Breast epithelium (tissue), 4 donors: ENCODE results near the gene IQUB. TPM values are rescaled to one million over a fixed set of nuclear protein-coding genes. Genes with fewer than 3 reads are reported as not detected.
"Not testable (repeated sequence)": the region's sequence is repeated elsewhere in the genome, so short reads cannot be mapped to it uniquely, and the experiment has no call there.

ENCODE experiments used
- DNase-seq, 2 donors: peaks; one replicate each; pipeline ENCODE4 v3.0.0-alpha.2; 2019; ENCODE audit warnings: low spot score in 2 of 2
- H3K27ac ChIP-seq, 2 donors: fragments of 200-600 bp; sonication (generic) in 1 of 2; one replicate each; pipeline ENCODE4 v1.5.1; 2016 to 2019; ENCODE audit warnings: mild to moderate bottlenecking in 1 of 2
- H3K27me3 ChIP-seq, 2 donors: fragments of 200-600 bp; sonication (generic) in 1 of 2; one replicate each; pipeline versions ENCODE4 v1.5.1 to v1.6.0; 2017 to 2019; ENCODE audit warnings: control low read depth in 1 of 2, mild to moderate bottlenecking in 1 of 2
- H3K36me3 ChIP-seq: fragments of 200-600 bp; one replicate; pipeline ENCODE4 v1.5.1; 2019
- H3K4me1 ChIP-seq, 2 donors: fragments of 200-600 bp; sonication (generic); one replicate each; pipeline ENCODE4 v1.5.1; 2016 to 2019; ENCODE audit warnings: control low read depth in 1 of 2
- H3K4me3 ChIP-seq, 3 donors: fragments of 200-600 bp; sonication (generic); 1 replicate in 2 of 3; 2 replicates in 1 of 3; pipeline ENCODE4 v1.5.1; 2016 to 2019; ENCODE audit warnings: mild to moderate bottlenecking in 3 of 3, moderate library complexity in 2 of 3
- H3K9me3 ChIP-seq, 2 donors: fragments of 200-600 bp; sonication (generic) in 1 of 2; one replicate each; pipeline ENCODE4 v1.5.1; 2016 to 2019; ENCODE audit warnings: control low read depth in 1 of 2
- POLR2A ChIP-seq: fragments of 450-650 bp; IDR thresholded peaks from one replicate; pipeline ENCODE4 v1.6.1; 2016; ENCODE audit warnings: antibody characterized with exemption, mild to moderate bottlenecking, moderate library complexity
- POLR2AphosphoS5 ChIP-seq, 3 donors: sonication (generic); formaldehyde crosslinking; IDR thresholded peaks; one replicate each; pipeline ENCODE4 v1.6.1; 2017; ENCODE audit warnings: antibody characterized with exemption in 3 of 3
- intact Hi-C: fragments of 100-400 bp; cut with DNase I; formaldehyde crosslinking; loops from one replicate; pipeline ENCODE4 v1.15.1; 2023; ENCODE audit warnings: low total_unique reads
- total RNA-seq, 3 donors: library from RNA; depleted of rRNA; stranded (reverse); fragments of >200 nt; gene quantifications; one replicate each; pipeline ENCODE4 v1.1.0, GENCODE V29; 2016
- TF ChIP-seq, protein P1 (sequence below), 3 donors: fragments of 450-650 bp; IDR thresholded peaks; one replicate each; pipeline ENCODE4 v1.5.1; 2016 to 2017; ENCODE audit warnings: antibody characterized with exemption in 3 of 3, mild to moderate bottlenecking in 3 of 3, moderate library complexity in 3 of 3

Gene IQUB
- total RNA-seq, 3 donors from 2014 or later, result 0.32 to 8.2 (median 3.3) TPM

DNA sequence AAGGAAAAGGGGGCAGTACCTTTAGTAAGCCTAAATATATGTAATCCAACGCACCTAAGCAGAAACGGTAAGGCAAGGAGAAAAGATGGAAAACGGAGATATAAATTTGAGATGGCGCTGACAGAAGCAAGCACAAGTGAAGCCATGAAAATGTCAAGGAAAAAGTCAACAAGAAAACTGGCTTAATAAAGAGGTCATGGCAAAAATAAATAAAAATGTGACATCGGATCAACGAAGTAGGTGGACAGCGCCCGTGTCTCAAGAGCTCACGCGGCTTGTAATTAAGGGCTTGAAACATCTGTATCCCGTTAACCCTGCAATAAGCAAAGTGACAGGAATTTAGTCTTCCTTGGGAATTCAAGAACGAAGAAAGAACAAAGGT is 22.6 kb upstream of the IQUB start:
- Histone ChIP-seq H3K9me3 (no peaks in the 10 kb centered on the region), H3K4me3 (peak overlapping the region; percentile 59 to 89 (median 76)), H3K36me3 (no peaks in the 10 kb centered on the region), H3K27me3 (no peaks in the 10 kb centered on the region), H3K27ac (peak overlapping the region; percentile 84 to 93), H3K4me1 (peaks cover 0 to 10% of the 10 kb centered on the region in 2 donors)
- TF ChIP-seq POLR2AphosphoS5 (IDR thresholded peaks at IDR 0.05), result no peak
- TF ChIP-seq, protein P1, sequence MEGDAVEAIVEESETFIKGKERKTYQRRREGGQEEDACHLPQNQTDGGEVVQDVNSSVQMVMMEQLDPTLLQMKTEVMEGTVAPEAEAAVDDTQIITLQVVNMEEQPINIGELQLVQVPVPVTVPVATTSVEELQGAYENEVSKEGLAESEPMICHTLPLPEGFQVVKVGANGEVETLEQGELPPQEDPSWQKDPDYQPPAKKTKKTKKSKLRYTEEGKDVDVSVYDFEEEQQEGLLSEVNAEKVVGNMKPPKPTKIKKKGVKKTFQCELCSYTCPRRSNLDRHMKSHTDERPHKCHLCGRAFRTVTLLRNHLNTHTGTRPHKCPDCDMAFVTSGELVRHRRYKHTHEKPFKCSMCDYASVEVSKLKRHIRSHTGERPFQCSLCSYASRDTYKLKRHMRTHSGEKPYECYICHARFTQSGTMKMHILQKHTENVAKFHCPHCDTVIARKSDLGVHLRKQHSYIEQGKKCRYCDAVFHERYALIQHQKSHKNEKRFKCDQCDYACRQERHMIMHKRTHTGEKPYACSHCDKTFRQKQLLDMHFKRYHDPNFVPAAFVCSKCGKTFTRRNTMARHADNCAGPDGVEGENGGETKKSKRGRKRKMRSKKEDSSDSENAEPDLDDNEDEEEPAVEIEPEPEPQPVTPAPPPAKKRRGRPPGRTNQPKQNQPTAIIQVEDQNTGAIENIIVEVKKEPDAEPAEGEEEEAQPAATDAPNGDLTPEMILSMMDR (IDR thresholded peaks at IDR 0.05), result no peak
- no peak for TF ChIP-seq POLR2A
- no peak for DNase-seq
- intact Hi-C loops, result no loop called here

DNA sequence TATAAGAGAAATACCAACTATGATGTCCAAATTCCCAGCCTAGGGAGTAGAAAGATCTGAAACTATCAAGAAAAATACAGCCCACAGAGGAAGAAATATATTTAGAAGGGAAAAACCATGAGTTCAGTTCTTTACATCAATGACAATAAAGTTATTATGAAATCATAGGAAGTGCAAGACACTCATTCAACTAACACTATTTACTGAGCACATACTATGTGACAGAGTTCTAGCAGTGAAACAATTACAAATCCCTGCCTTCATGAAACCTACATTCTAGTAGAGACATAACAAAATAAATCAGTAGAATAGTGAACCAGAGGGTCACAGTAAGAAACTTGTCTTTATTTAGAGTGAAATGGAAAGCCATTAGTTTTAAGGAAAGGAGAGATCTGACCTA is 21.1 kb upstream of the IQUB start:
- Histone ChIP-seq H3K27me3 (no peaks in the 10 kb centered on the region), H3K4me3 (no peak overlapping the region), H3K9me3 (no peaks in the 10 kb centered on the region), H3K27ac (no peak overlapping the region), H3K4me1 (peaks cover 0 to 10% of the 10 kb centered on the region in 2 donors), H3K36me3 (no peaks in the 10 kb centered on the region)
- no peak for DNase-seq
- TF ChIP-seq POLR2A (no peak), POLR2AphosphoS5 (IDR thresholded peaks at IDR 0.05) (no peak)
- TF ChIP-seq, protein P1 (IDR thresholded peaks at IDR 0.05), result no peak
- intact Hi-C loops, result no loop called here

GRCh38 chr7:123553159-123553558 is 18.8 kb upstream of the IQUB start:
- Histone ChIP-seq H3K4me3 (no peak overlapping the region), H3K27ac (no peak overlapping the region), H3K9me3 (no peaks in the 10 kb centered on the region), H3K4me1 (peaks cover 0 to 14% of the 10 kb centered on the region in 2 donors), H3K27me3 (no peaks in the 10 kb centered on the region), H3K36me3 (no peaks in the 10 kb centered on the region)
- TF ChIP-seq, protein P1 (IDR thresholded peaks at IDR 0.05), result no peak
- no peak for TF ChIP-seq POLR2AphosphoS5 (IDR thresholded peaks at IDR 0.05)
- intact Hi-C loops, result no loop called here
- DNase-seq, result no peak

DNA sequence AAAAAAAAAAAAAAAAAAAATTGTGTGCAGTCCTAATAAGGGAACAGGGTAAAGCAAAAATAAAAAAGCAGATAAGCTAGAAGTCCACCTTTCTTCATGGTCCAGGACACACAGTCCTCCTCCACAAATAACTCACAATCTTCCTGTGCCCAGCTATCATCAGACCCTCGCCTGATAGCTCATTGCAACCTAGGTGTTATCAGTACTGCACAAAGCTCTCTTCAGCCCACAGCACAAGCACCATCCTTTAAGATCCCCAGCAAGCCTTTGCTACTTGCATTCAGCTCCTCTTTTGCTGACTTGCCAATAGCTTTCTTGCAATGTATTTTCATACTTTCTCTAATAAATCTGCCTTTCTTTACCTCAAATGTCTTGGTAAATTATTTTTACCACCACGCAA is 18.2 kb upstream of the IQUB start:
- TF ChIP-seq POLR2AphosphoS5 (IDR thresholded peaks at IDR 0.05) (no peak), POLR2A (no peak)
- TF ChIP-seq, protein P1 (IDR thresholded peaks at IDR 0.05), result no peak

DNA sequence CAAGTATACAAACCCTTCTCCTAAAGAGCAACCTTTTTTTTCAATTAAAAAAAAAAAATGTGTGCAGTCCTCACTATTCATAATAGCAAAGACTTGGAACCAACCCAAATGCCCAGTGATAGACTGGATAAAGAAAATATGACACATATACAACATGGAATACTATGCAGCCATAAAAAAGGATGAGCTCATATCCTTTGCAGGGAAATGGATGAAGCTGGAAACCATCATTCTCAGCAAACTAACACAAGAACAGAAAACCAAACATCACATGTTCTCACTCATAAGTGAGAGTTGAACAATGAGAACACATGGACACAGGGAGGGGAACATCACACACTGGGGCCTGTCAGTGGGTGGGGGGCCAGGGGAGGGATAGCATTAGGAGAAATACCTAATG is 17.7 kb upstream of the IQUB start:
- H3K27ac ChIP-seq, H3K9me3 ChIP-seq, DNase-seq, H3K27me3 ChIP-seq, H3K4me3 ChIP-seq, intact Hi-C loops, H3K36me3 ChIP-seq: not testable (repeated sequence)
- peaks cover 0 to 14% of the 10 kb centered on the region in 2 donors for H3K4me1 ChIP-seq

More for the DNA sequence above, 18.2 kb upstream of the IQUB start:
- DNase-seq, result no peak
- Histone ChIP-seq H3K27ac (no peak overlapping the region), H3K36me3 (no peaks in the 10 kb centered on the region), H3K4me1 (peaks cover 0 to 14% of the 10 kb centered on the region in 2 donors), H3K9me3 (no peaks in the 10 kb centered on the region), H3K27me3 (no peaks in the 10 kb centered on the region), H3K4me3 (no peak overlapping the region)
- intact Hi-C loops, result no loop called here

GRCh38 chr7:123548406-123548805 is 14.0 kb upstream of the IQUB start:
- intact Hi-C loops, result no loop called here
- Histone ChIP-seq H3K27me3 (no peaks in the 10 kb centered on the region), H3K36me3 (no peaks in the 10 kb centered on the region)

More at GRCh38 chr7:123548406-123548805, 14.0 kb upstream of the IQUB start:
- no peaks in the 10 kb centered on the region for H3K9me3 ChIP-seq
- H3K4me1 ChIP-seq, result peaks cover 0 to 4% of the 10 kb centered on the region in 2 donors
- TF ChIP-seq, protein P1 (IDR thresholded peaks at IDR 0.05), result no peak
- TF ChIP-seq POLR2AphosphoS5 (IDR thresholded peaks at IDR 0.05) (no peak), POLR2A (no peak)
- DNase-seq, result no peak
- no peak overlapping the region for H3K27ac ChIP-seq
- no peak overlapping the region for H3K4me3 ChIP-seq
